ENCODE results near the gene PTPN1. TPM values are rescaled to one million over a fixed set of nuclear protein-coding genes. Genes with fewer than 3 reads are reported as not detected.

PTPN1 gene
- polyA plus RNA-seq, 1 experiment = 16.2 TPM

DNA sequence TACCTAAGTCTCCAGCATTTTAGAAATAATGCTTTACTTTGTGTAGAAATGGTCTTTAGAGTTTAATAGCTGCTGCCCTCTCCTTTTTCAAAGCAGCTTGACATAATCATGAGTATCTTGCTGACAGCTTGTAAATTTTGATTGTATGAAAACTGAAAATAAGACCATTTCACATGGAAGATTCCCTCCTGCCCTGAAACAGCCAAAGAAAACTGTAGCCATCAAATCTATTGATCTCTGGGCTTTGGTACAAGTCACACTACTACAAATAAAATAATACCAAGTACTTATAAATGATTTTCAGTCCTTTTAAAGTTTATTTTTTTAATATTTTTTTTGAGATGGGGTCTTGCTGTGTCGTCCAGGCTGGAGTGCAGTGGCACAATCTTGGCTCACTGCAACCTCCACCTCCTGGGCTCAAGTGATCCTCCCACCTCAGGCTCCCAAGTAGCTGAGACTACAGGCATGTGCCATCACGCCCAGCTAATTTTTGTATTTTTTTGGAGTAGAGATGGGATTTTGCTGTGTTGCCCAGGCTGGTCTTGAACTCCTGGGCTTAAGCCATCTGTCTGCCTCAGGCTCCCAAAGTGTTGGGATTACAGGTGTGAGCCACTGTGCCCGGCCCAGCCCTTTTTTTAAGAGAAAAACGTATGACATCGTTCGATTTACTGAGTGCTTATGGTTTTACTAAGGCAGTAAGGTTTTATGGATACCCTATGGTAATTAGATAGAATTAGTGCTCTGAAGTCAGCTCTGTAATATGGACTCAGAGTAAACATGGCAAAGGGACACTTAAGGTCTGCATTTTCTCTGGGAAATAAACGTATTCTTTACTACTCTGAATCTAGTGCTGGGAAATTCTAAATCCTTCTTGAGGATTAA, 7.0 kb downstream of the PTPN1 start:
- Histone ChIP-seq H3K27me3 (ENCODE audit: control insufficient read depth, insufficient read depth, low read length) (no peaks in the 10 kb centered on the region), H3K4me3 (ENCODE audit: low read depth, low read length) (no peak overlapping the region), H3K36me3 (ENCODE audit: control insufficient read depth, insufficient read depth, low read length) (no peaks in the 10 kb centered on the region)
- TF ChIP-seq, protein P1, sequence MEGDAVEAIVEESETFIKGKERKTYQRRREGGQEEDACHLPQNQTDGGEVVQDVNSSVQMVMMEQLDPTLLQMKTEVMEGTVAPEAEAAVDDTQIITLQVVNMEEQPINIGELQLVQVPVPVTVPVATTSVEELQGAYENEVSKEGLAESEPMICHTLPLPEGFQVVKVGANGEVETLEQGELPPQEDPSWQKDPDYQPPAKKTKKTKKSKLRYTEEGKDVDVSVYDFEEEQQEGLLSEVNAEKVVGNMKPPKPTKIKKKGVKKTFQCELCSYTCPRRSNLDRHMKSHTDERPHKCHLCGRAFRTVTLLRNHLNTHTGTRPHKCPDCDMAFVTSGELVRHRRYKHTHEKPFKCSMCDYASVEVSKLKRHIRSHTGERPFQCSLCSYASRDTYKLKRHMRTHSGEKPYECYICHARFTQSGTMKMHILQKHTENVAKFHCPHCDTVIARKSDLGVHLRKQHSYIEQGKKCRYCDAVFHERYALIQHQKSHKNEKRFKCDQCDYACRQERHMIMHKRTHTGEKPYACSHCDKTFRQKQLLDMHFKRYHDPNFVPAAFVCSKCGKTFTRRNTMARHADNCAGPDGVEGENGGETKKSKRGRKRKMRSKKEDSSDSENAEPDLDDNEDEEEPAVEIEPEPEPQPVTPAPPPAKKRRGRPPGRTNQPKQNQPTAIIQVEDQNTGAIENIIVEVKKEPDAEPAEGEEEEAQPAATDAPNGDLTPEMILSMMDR (IDR thresholded peaks at IDR 0.05; ENCODE audit: insufficient read depth, low read depth, low read length) = no peak
- CTCF ChIA-PET = interaction anchor here (0.6 to 0.9 kb wide), 2 partner anchors 76 to 1005 kb away, joined by 3 read pairs; no protein-coding TSS in a partner anchor
- DNase-seq (ENCODE audit: low read depth) = no peak
- POLR2A ChIA-PET = interaction anchor here (0.8 kb wide), 1 partner anchor 67 kb away, joined by 4 read pairs; no protein-coding TSS in a partner anchor

DNA sequence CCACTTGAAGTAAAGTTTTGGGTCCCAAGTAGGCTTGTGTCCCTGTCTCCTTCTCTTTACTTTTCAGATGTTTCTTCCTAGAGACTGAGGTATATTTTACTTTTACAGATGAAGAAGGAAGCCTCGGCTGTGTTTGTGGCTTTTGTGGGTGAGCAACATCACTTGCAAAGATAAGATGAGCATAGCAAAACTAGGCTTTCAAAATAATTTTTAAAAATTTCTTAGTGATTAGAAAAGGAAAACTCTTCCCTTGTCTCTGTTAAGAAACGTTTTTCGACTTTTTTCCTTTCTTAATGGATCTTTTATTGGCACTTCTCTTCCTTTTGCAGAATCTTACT, 7.6 kb downstream of the PTPN1 start:
- no peaks in the 10 kb centered on the region for H3K27me3 ChIP-seq (ENCODE audit: control insufficient read depth, insufficient read depth, low read length)
- no peak overlapping the region for H3K4me3 ChIP-seq (ENCODE audit: low read depth, low read length)
- POLR2A ChIA-PET = interaction anchor here (0.6 kb wide), 1 partner anchor 11 kb away, joined by 4 read pairs; no protein-coding TSS in a partner anchor
- TF ChIP-seq, protein P1 (IDR thresholded peaks at IDR 0.05; ENCODE audit: insufficient read depth, low read depth, low read length) = no peak
- H3K36me3 ChIP-seq (ENCODE audit: control insufficient read depth, insufficient read depth, low read length) = no peaks in the 10 kb centered on the region
- CTCF ChIA-PET = no interaction called here
- DNase-seq (ENCODE audit: low read depth) = no peak

DNA sequence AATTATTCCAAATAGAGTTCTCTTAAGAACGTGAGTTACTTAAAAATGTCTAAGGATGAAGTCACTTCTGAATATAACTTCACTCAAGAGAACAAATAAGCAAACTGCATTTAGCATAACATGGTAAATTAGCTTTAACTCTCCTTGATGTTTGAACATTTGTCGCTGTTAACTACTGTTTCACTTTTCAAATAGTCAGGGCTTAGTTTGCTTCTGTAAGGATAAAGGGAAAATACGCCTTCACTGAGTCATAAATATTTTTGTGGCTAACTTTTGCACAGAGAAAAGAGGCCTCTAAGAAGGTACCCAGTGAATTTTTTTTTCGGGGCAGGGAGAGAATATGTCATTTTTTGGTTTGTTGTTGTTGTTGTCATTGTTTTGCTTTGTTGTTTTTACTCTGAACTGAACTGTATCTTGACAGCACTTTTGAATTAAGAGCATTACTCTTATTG, 8.1 kb downstream of the PTPN1 start:
- DNase-seq (ENCODE audit: low read depth) = no peak
- Histone ChIP-seq H3K27me3 (ENCODE audit: control insufficient read depth, insufficient read depth, low read length) (no peaks in the 10 kb centered on the region), H3K4me3 (ENCODE audit: low read depth, low read length) (no peak overlapping the region), H3K36me3 (ENCODE audit: control insufficient read depth, insufficient read depth, low read length) (no peaks in the 10 kb centered on the region)
- ChIA-PET POLR2A (interaction anchor here (0.6 kb wide), 1 partner anchor 11 kb away, joined by 4 read pairs; no protein-coding TSS in a partner anchor), CTCF (no interaction called here)
- TF ChIP-seq, protein P1 (IDR thresholded peaks at IDR 0.05; ENCODE audit: insufficient read depth, low read depth, low read length) = no peak

DNA sequence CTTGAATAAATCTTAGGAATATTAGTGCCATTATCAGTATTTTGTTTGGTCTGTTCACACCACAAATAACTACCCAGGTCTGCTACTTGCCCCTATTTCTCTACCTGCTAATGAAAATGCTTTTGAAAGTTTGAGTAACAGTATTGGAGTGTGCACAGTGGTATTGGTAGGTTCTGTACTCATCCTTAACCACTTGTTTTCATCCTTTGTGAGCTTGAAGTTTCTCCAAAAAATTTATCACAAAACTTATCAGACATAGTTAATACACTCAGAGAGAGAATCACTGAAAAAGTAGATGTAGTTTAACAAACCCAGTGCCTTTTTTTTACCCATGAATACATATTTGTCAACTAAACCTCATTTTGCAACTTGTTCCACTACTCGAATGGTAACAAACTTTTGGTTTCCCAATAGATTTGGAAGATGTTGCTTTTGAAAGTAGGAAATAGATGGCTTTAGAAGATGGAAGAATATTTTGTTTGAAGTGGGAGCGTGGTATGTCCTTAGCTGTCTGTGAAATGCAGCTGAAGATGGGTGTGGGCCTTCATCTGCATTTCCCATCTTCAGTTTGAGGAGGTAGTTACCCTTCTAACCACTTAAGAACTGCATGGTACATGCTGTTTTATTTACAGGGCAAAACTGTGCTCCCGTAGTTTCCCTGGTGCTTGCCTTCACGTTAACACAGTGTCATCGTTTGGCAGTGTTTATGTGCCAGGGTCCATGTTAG, 9.0 kb downstream of the PTPN1 start:
- CTCF ChIA-PET = interaction anchor here (1.3 to 1.4 kb wide), 2 partner anchors 10 to 57 kb away, joined by 5 to 8 read pairs; no protein-coding TSS in a partner anchor
- H3K36me3 ChIP-seq (ENCODE audit: control insufficient read depth, insufficient read depth, low read length) = no peaks in the 10 kb centered on the region
- no peak overlapping the region for H3K4me3 ChIP-seq (ENCODE audit: low read depth, low read length)
- H3K27me3 ChIP-seq (ENCODE audit: control insufficient read depth, insufficient read depth, low read length) = no peaks in the 10 kb centered on the region
- POLR2A ChIA-PET = no interaction called here
- TF ChIP-seq, protein P1 (IDR thresholded peaks at IDR 0.05; ENCODE audit: insufficient read depth, low read depth, low read length) = no peak
- DNase-seq (ENCODE audit: low read depth) = no peak
